HCT116 (cell line): ENCODE results near the gene CARD8.

Source experiments
- CTCF ChIP-seq, 3 experiments: fragments of 200-600 bp in 1 of 3; sonication (generic) in 1 of 3; IDR thresholded peaks in 2 of 3; conservative IDR thresholded peaks in 1 of 3; 2 replicates each; pipeline ENCODE4 v1.5.1; 2012 to 2017; ENCODE audit warnings: low read depth in 2 of 3, low read length in 2 of 3, antibody characterized with exemption in 1 of 3, borderline replicate concordance in 1 of 3, control low read depth in 1 of 3, mild to moderate bottlenecking in 1 of 3, mixed read lengths in 1 of 3, mixed run types in 1 of 3, moderate library complexity in 1 of 3; ENCODE audit not compliant: insufficient read depth in 1 of 3
- ELF1 ChIP-seq: IDR thresholded peaks from 2 replicates; pipeline ENCODE4 v1.6.1; 2012; ENCODE audit warnings: low read depth, borderline replicate concordance
- EZH2 ChIP-seq: fragments of 200-600 bp; sonication (generic); IDR thresholded peaks from 2 replicates; pipeline ENCODE4 v1.6.1; 2017; ENCODE audit warnings: antibody characterized with exemption, mixed run types
- EZH2phosphoT487 ChIP-seq: fragments of 200-600 bp; IDR thresholded peaks from 2 replicates; pipeline ENCODE4 v1.6.1; 2018; ENCODE audit warnings: antibody characterized with exemption, borderline replicate concordance
- MAX ChIP-seq: IDR thresholded peaks from 2 replicates; pipeline ENCODE4 v1.6.1; 2012
- POLR2A ChIP-seq: IDR thresholded peaks from 2 replicates; pipeline ENCODE4 v1.7.0; 2011; ENCODE audit warnings: borderline replicate concordance; ENCODE audit not compliant: insufficient read depth, insufficient read length; ENCODE audit errors: extremely low read depth
- RAD21 ChIP-seq: IDR thresholded peaks from 2 replicates; pipeline ENCODE4 v1.6.1; 2012; ENCODE audit warnings: low read depth, mild to moderate bottlenecking
- REST ChIP-seq: IDR thresholded peaks from 2 replicates; pipeline ENCODE4 v1.6.1; 2012; ENCODE audit warnings: low read depth
- SRF ChIP-seq: IDR thresholded peaks from 2 replicates; pipeline ENCODE4 v1.6.1; 2012; ENCODE audit warnings: low read depth
- TCF7L2 ChIP-seq: IDR thresholded peaks from 2 replicates; pipeline ENCODE4 v1.7.0; 2011; ENCODE audit warnings: borderline replicate concordance, inconsistent platforms; ENCODE audit not compliant: insufficient read depth, insufficient read length; ENCODE audit errors: extremely low read depth
- ZBTB33 ChIP-seq: IDR thresholded peaks from 2 replicates; pipeline ENCODE4 v1.6.1; 2011; ENCODE audit warnings: mild to moderate bottlenecking, low read length, moderate library complexity; ENCODE audit not compliant: insufficient replicate concordance; ENCODE audit errors: extremely low read depth
- ZNF274 ChIP-seq: fragments of 200-500 bp; sonication (Bioruptor generic); IDR thresholded peaks from 2 replicates; pipeline ENCODE4 v1.6.1; 2014; ENCODE audit warnings: mild to moderate bottlenecking, low read depth, low read length, inconsistent platforms

- no peak for TF ChIP-seq CTCF (IDR thresholded peaks at IDR 0.05 in 2 of 3, conservative IDR thresholded peaks at IDR 0.05 in 1 of 3; ENCODE audit: borderline replicate concordance in 1 of 3, insufficient read depth in 1 of 3, low read depth in 2 of 3, low read length in 2 of 3)
- no peak for TF ChIP-seq MAX
- no peak for TF ChIP-seq RAD21
- TF ChIP-seq SRF: no peak
- no peak for TF ChIP-seq POLR2A
- TF ChIP-seq EZH2phosphoT487: no peak
- no peak for TF ChIP-seq ZNF274
- no peak for TF ChIP-seq TCF7L2
- TF ChIP-seq EZH2: no peak
- TF ChIP-seq REST: no peak
- no peak for TF ChIP-seq ZBTB33
- no peak for TF ChIP-seq ELF1
Observed at GRCh38 chr19:48230555-48231129, 25.1 kb downstream of the CARD8 start.
